GM23338 (cell line): Measurements from ENCODE around the gene BIRC6. TPM values are rescaled to one million over a fixed set of nuclear protein-coding genes. Genes with fewer than 3 reads are reported as not detected.
"Not testable (repeated sequence)": the region's sequence is repeated elsewhere in the genome, so short reads cannot be mapped to it uniquely, and the experiment has no call there.

Experiments used
- ATAC-seq: fragments of 200-7000 bp; cut with Tn5 transposase; 3 replicates; pipeline ENCODE4 v1.9.1; 2020
- DNase-seq: peaks from one replicate; pipeline ENCODE4 v3.0.0-alpha.2; 2015; ENCODE audit warnings: low spot score
- H2AFZ ChIP-seq: fragments of 200-600 bp; sonication (generic); 2 replicates; pipeline ENCODE4 v1.8.0; 2016; ENCODE audit warnings: antibody characterized with exemption, mild to moderate bottlenecking, moderate library complexity
- H3F3A ChIP-seq: fragments of 200-600 bp; sonication (generic); replicated peaks from 2 replicates; pipeline ENCODE4 v1.8.0; 2017; ENCODE audit warnings: antibody characterized with exemption, mixed run types, low read depth
- H3K27ac ChIP-seq: fragments of 200-600 bp; sonication (generic); 2 replicates; pipeline ENCODE4 v1.6.1; 2016; ENCODE audit warnings: low read depth
- H3K27me3 ChIP-seq: fragments of 200-600 bp; sonication (generic); 2 replicates; pipeline ENCODE4 v1.8.0; 2016; ENCODE audit warnings: mild to moderate bottlenecking, mixed run types, moderate library complexity; ENCODE audit not compliant: insufficient read depth
- H3K36me3 ChIP-seq: fragments of 200-600 bp; sonication (generic); 2 replicates; pipeline ENCODE4 v1.8.0; 2016; ENCODE audit warnings: mild to moderate bottlenecking; ENCODE audit not compliant: insufficient read depth
- H3K4me1 ChIP-seq: fragments of 200-600 bp; sonication (generic); 2 replicates; pipeline ENCODE4 v1.8.0; 2016; ENCODE audit warnings: mild to moderate bottlenecking, moderate library complexity; ENCODE audit not compliant: insufficient read depth
- H3K4me2 ChIP-seq: fragments of 200-600 bp; sonication (generic); 2 replicates; pipeline ENCODE4 v1.7.1; 2017; ENCODE audit warnings: mixed run types
- H3K4me3 ChIP-seq: fragments of 200-600 bp; sonication (generic); 2 replicates; pipeline ENCODE4 v1.6.1; 2016; ENCODE audit warnings: mixed run types
- H3K79me2 ChIP-seq: fragments of 200-600 bp; sonication (generic); replicated peaks from 2 replicates; pipeline ENCODE4 v1.8.0; 2017; ENCODE audit warnings: mild to moderate bottlenecking; ENCODE audit not compliant: insufficient read depth
- H3K9me2 ChIP-seq: fragments of 200-600 bp; sonication (generic); 2 replicates; pipeline ENCODE4 v1.8.0; 2017; ENCODE audit not compliant: insufficient read depth
- H4K20me1 ChIP-seq: fragments of 200-600 bp; sonication (generic); replicated peaks from 2 replicates; pipeline ENCODE4 v1.8.0; 2017; ENCODE audit warnings: mild to moderate bottlenecking; ENCODE audit not compliant: insufficient read depth
- H3K27ac Mint-ChIP-seq: 2 replicates; pipeline ENCODE4 v1.8.0; 2020; ENCODE audit warnings: inconsistent platforms, mild to moderate bottlenecking, moderate library complexity, mixed read lengths
- H3K27me3 Mint-ChIP-seq: 3 replicates; pipeline ENCODE4 v1.8.0; 2022; ENCODE audit warnings: low read depth, mild to moderate bottlenecking, moderate library complexity, mixed read lengths, inconsistent platforms; ENCODE audit not compliant: insufficient read depth, poor library complexity
- H3K36me3 Mint-ChIP-seq: 3 replicates; pipeline ENCODE4 v1.8.0; 2021; ENCODE audit warnings: low read depth, mild to moderate bottlenecking, inconsistent platforms, moderate library complexity, mixed read lengths
- H3K4me1 Mint-ChIP-seq: 3 replicates; pipeline ENCODE4 v1.8.0; 2020; ENCODE audit warnings: mild to moderate bottlenecking, inconsistent platforms, mixed read lengths
- H3K4me3 Mint-ChIP-seq: 3 replicates; pipeline ENCODE4 v1.8.0; 2021; ENCODE audit warnings: moderate library complexity, mild to moderate bottlenecking, inconsistent platforms, mixed read lengths
- H3K9me3 Mint-ChIP-seq: 3 replicates; pipeline ENCODE4 v1.8.0; 2020; ENCODE audit warnings: moderate library complexity, mild to moderate bottlenecking, inconsistent platforms, mixed read lengths
- CREB1 ChIP-seq: fragments of 250-450 bp; sonication (Bioruptor Pico); IDR thresholded peaks from 2 replicates; pipeline ENCODE4 v1.5.0; 2020; ENCODE audit warnings: low read depth, mild to moderate bottlenecking, moderate library complexity
- polyA plus RNA-seq: library from polyadenylated mRNA; unstranded; fragments of >200 nt; fragmentation: Nextera tagmentation; extraction: Ambion mirVana; gene quantifications from 2 replicates; pipeline ENCODE4 v1.2.1, GENCODE V29; 2016
- total RNA-seq: library from RNA; depleted of rRNA; stranded (reverse); fragments of >200 nt; shearing (Covaris generic); gene quantifications from 2 replicates; pipeline ENCODE4 v1.2.3, GENCODE V29; 2014
- TF ChIP-seq, protein P1 (sequence below): fragments of 250-450 bp; sonication (Bioruptor Pico); IDR thresholded peaks from 2 replicates; pipeline ENCODE4 v1.5.0; 2020; ENCODE audit warnings: mild to moderate bottlenecking, moderate library complexity

The BIRC6 gene
- total and polyA plus RNA-seq, 2 experiments from 2014 or later, result 85.8 to 131 TPM

DNA sequence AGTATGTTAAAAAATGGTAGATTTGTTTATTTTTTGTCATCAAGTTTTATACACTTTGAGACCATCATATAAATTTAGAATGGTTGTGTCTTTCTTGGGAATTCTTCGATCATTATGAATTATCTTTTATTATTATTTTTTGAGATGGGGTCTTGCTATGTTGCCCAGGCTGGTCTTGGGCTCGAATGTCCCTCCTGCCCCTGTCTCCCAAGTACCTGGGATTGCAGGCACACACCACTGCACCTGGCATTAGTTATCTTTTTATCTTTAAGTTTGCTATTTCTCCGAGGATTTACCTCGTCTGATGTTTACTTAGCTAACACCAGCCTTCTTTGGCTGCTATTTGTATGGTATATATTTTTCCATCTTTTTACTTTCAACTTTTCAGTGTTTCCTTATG is 100.0 kb downstream of the BIRC6 start (continued):
- TF ChIP-seq, protein P1, sequence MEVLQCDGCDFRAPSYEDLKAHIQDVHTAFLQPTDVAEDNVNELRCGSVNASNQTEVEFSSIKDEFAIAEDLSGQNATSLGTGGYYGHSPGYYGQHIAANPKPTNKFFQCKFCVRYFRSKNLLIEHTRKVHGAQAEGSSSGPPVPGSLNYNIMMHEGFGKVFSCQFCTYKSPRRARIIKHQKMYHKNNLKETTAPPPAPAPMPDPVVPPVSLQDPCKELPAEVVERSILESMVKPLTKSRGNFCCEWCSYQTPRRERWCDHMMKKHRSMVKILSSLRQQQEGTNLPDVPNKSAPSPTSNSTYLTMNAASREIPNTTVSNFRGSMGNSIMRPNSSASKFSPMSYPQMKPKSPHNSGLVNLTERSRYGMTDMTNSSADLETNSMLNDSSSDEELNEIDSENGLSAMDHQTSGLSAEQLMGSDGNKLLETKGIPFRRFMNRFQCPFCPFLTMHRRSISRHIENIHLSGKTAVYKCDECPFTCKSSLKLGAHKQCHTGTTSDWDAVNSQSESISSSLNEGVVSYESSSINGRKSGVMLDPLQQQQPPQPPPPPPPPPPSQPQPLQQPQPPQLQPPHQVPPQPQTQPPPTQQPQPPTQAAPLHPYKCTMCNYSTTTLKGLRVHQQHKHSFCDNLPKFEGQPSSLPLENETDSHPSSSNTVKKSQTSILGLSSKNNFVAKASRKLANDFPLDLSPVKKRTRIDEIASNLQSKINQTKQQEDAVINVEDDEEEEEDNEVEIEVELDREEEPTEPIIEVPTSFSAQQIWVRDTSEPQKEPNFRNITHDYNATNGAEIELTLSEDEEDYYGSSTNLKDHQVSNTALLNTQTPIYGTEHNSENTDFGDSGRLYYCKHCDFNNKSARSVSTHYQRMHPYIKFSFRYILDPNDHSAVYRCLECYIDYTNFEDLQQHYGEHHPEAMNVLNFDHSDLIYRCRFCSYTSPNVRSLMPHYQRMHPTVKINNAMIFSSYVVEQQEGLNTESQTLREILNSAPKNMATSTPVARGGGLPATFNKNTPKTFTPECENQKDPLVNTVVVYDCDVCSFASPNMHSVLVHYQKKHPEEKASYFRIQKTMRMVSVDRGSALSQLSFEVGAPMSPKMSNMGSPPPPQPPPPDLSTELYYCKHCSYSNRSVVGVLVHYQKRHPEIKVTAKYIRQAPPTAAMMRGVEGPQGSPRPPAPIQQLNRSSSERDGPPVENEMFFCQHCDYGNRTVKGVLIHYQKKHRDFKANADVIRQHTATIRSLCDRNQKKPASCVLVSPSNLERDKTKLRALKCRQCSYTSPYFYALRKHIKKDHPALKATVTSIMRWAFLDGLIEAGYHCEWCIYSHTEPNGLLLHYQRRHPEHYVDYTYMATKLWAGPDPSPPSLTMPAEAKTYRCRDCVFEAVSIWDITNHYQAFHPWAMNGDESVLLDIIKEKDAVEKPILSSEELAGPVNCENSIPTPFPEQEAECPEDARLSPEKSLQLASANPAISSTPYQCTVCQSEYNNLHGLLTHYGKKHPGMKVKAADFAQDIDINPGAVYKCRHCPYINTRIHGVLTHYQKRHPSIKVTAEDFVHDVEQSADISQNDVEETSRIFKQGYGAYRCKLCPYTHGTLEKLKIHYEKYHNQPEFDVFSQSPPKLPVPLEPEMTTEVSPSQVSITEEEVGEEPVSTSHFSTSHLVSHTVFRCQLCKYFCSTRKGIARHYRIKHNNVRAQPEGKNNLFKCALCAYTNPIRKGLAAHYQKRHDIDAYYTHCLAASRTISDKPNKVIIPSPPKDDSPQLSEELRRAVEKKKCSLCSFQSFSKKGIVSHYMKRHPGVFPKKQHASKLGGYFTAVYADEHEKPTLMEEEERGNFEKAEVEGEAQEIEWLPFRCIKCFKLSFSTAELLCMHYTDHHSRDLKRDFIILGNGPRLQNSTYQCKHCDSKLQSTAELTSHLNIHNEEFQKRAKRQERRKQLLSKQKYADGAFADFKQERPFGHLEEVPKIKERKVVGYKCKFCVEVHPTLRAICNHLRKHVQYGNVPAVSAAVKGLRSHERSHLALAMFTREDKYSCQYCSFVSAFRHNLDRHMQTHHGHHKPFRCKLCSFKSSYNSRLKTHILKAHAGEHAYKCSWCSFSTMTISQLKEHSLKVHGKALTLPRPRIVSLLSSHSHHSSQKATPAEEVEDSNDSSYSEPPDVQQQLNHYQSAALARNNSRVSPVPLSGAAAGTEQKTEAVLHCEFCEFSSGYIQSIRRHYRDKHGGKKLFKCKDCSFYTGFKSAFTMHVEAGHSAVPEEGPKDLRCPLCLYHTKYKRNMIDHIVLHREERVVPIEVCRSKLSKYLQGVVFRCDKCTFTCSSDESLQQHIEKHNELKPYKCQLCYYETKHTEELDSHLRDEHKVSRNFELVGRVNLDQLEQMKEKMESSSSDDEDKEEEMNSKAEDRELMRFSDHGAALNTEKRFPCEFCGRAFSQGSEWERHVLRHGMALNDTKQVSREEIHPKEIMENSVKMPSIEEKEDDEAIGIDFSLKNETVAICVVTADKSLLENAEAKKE, result no peak

DNA sequence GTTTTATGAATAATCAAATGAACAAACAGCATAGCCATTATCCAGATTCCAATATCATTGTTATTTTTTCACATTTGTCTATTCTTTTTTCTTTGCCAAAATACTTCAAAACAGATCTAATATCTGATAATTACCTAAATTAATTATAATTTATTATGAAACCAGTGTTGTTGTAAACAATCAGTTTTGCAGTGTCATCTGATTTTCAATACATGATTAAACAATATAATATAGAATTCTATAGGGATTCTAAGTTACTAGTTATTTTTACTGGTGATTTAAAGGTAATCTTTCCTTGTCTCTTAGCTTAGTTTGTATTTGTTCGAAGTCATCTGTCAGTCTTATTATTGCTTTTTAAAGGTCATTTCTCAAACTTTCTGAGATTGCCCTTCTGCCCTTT is 101.0 kb downstream of the BIRC6 start:
- no peaks in the 10 kb centered on the region for H3K9me3 Mint-ChIP-seq
- H3K27me3 Mint-ChIP-seq, result peaks cover 3% of the 10 kb centered on the region
- no peaks in the 10 kb centered on the region for H3K4me1 ChIP-seq
- H3K9me2 ChIP-seq, result no peaks in the 10 kb centered on the region
- no peaks in the 10 kb centered on the region for H3F3A ChIP-seq
- H3K4me3 Mint-ChIP-seq, result no peak overlapping the region
- no peak overlapping the region for H3K4me2 ChIP-seq
- H3K36me3 ChIP-seq, result no peaks in the 10 kb centered on the region
- H3K27ac ChIP-seq, result 0 out of 2 replicates have a peak overlapping the region, but pooled peaks have one; percentile 2
- H3K79me2 ChIP-seq, result peaks cover 17% of the 10 kb centered on the region
- no peaks in the 10 kb centered on the region for H3K27me3 ChIP-seq
- no peaks in the 10 kb centered on the region for H4K20me1 ChIP-seq
- ATAC-seq (no peak), DNase-seq (no peak)
- H3K36me3 Mint-ChIP-seq, result peaks cover 4% of the 10 kb centered on the region; the same call in 2 of the 3 replicates
- peaks cover 7% of the 10 kb centered on the region; the same call in 2 of the 3 replicates for H3K4me1 Mint-ChIP-seq
- TF ChIP-seq CREB1 (CRISPR knock-in tag), result no peak
- no peak overlapping the region for H3K27ac Mint-ChIP-seq
- H3K4me3 ChIP-seq, result no peak overlapping the region
- no peak overlapping the region for H2AFZ ChIP-seq

DNA sequence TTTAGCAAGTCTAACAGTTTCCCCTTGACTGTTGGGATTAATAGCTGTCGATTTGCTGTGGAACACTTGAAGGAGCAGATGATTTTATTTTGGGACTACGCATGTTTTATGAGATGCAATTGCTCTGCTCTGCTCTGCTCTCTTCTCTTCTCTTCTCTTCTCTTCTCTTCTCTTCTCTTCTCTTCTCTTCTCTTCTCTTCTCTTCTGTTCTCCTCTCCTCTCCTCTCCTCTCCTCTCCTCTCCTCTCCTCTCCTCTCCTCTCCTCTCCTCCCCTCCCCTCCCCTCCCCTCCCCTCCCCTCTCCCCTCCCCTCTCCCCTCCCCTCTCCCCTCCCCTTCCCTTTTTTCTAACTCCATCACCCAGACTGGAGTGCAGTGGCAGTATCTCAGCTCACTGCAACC is 104.0 kb downstream of the BIRC6 start:
- not testable (repeated sequence) for H3F3A ChIP-seq, H2AFZ ChIP-seq, H4K20me1 ChIP-seq, H3K4me2 ChIP-seq, H3K27ac Mint-ChIP-seq, H3K4me1 ChIP-seq, H3K4me1 Mint-ChIP-seq, H3K27ac ChIP-seq, H3K27me3 Mint-ChIP-seq, DNase-seq, H3K27me3 ChIP-seq, H3K4me3 ChIP-seq, ATAC-seq, H3K4me3 Mint-ChIP-seq, H3K9me2 ChIP-seq, H3K9me3 Mint-ChIP-seq
- peaks cover 18% of the 10 kb centered on the region; the same call in 1 of the 2 replicates for H3K36me3 ChIP-seq
- peaks cover 30% of the 10 kb centered on the region for H3K36me3 Mint-ChIP-seq
- peaks cover 17% of the 10 kb centered on the region for H3K79me2 ChIP-seq
